Measurements from ENCODE around the gene RALGPS2. TPM values are rescaled to one million over a fixed set of nuclear protein-coding genes. Genes with fewer than 3 reads are reported as not detected.

Gene RALGPS2
- total and polyA plus RNA-seq, 2 donors (not counting 1 experiment from before 2014, with no cell fraction given), result 59.6 to 251 TPM

- Mint-ChIP-seq H3K9me3 (ENCODE audit: insufficient read depth) (no peaks in the 10 kb centered on the region), H3K4me3 (no peak overlapping the region), H3K27me3 (peaks cover 6% of the 10 kb centered on the region), H3K27ac (no peak overlapping the region), H3K4me1 (peaks cover 20% of the 10 kb centered on the region)
- TF ChIP-seq EZH2 (IDR thresholded peaks at IDR 0.05; ENCODE audit: borderline replicate concordance, insufficient read depth, low read depth, low read length, poor library complexity, severe bottlenecking) (no peak), CTCF (IDR thresholded peaks at IDR 0.05) (no peak)
- CTCF ChIA-PET, result no interaction called here
- Histone ChIP-seq H3K27me3 (replicated peaks in 1 of 4; ENCODE audit: control extremely low read depth in 1 of 4, control insufficient read depth in 3 of 4, insufficient read depth in 4 of 4, low read length in 3 of 4) (peaks cover 0 to 4% (median 0%) of the 10 kb centered on the region in 4 experiments), H3K79me2 (ENCODE audit: control insufficient read depth, insufficient read depth, low read length) (no peaks in the 10 kb centered on the region), H2AFZ (ENCODE audit: insufficient read depth, low read depth, low read length, poor library complexity, severe bottlenecking) (no peak overlapping the region), H3K4me2 (replicated peaks; ENCODE audit: low read depth, low read length, poor library complexity, severe bottlenecking) (no peak overlapping the region), H3K9me3 (ENCODE audit: control extremely low read depth in 1 of 3, control insufficient read depth in 2 of 3, insufficient read depth in 1 of 3, low read length in 2 of 3) (peaks cover 0 to 5% (median 0%) of the 10 kb centered on the region in 3 donors), H3K4me1 (ENCODE audit: control insufficient read depth in 2 of 2, insufficient read depth in 2 of 2, low read length in 2 of 2) (peaks cover 7 to 17% of the 10 kb centered on the region in 2 donors), H4K20me1 (ENCODE audit: control insufficient read depth, insufficient read depth, low read length, poor library complexity, severe bottlenecking) (no peaks in the 10 kb centered on the region), H3K4me3 (ENCODE audit: control extremely low read depth in 1 of 5, extremely low read depth in 1 of 5, insufficient read depth in 1 of 5, low read depth in 2 of 5, low read length in 4 of 5) (no peak overlapping the region), H3K9ac (ENCODE audit: low read length) (no peak overlapping the region), H3K36me3 (replicated peaks in 1 of 2; ENCODE audit: control extremely low read depth in 1 of 2, control insufficient read depth in 1 of 2, extremely low read depth in 1 of 2, insufficient read depth in 2 of 2, low read length in 1 of 2) (no peaks in the 10 kb centered on the region), H3K27ac (ENCODE audit: low read length in 2 of 2) (no peak overlapping the region)
- intact Hi-C loops (cut with micrococcal nuclease), result no loop called here
- WGBS (ENCODE audit: insufficient coverage), result 61% methylated on average over 5 of the region's 5 CpGs
- ATAC-seq (ENCODE audit: low read depth), result no peak
- DNase-seq, result no peak
- POLR2A ChIA-PET, result no interaction called here
Measured at GRCh38 chr1:178937695-178938094, 212.7 kb downstream of the RALGPS2 start.

GRCh38 chr1:178938101-178938958 is 213.3 kb downstream of the RALGPS2 start:
- Histone ChIP-seq H3K27ac (ENCODE audit: low read length in 2 of 2) (no peak overlapping the region), H3K4me2 (replicated peaks; ENCODE audit: low read depth, low read length, poor library complexity, severe bottlenecking) (no peak overlapping the region), H3K9ac (ENCODE audit: low read length) (no peak overlapping the region), H3K4me1 (ENCODE audit: control insufficient read depth in 2 of 2, insufficient read depth in 2 of 2, low read length in 2 of 2) (peaks cover 7 to 16% of the 10 kb centered on the region in 2 donors), H2AFZ (ENCODE audit: insufficient read depth, low read depth, low read length, poor library complexity, severe bottlenecking) (no peak overlapping the region), H3K36me3 (replicated peaks in 1 of 2; ENCODE audit: control extremely low read depth in 1 of 2, control insufficient read depth in 1 of 2, extremely low read depth in 1 of 2, insufficient read depth in 2 of 2, low read length in 1 of 2) (no peaks in the 10 kb centered on the region), H3K4me3 (ENCODE audit: control extremely low read depth in 1 of 5, extremely low read depth in 1 of 5, insufficient read depth in 1 of 5, low read depth in 2 of 5, low read length in 4 of 5) (no peak overlapping the region), H3K79me2 (ENCODE audit: control insufficient read depth, insufficient read depth, low read length) (no peaks in the 10 kb centered on the region), H3K9me3 (ENCODE audit: control extremely low read depth in 1 of 3, control insufficient read depth in 2 of 3, insufficient read depth in 1 of 3, low read length in 2 of 3) (peaks cover 0 to 5% (median 0%) of the 10 kb centered on the region in 3 donors), H3K27me3 (replicated peaks in 1 of 4; ENCODE audit: control extremely low read depth in 1 of 4, control insufficient read depth in 3 of 4, insufficient read depth in 4 of 4, low read length in 3 of 4) (peaks cover 0 to 4% (median 0%) of the 10 kb centered on the region in 4 experiments), H4K20me1 (ENCODE audit: control insufficient read depth, insufficient read depth, low read length, poor library complexity, severe bottlenecking) (no peaks in the 10 kb centered on the region)
- ATAC-seq (ENCODE audit: low read depth), result no peak
- Mint-ChIP-seq H3K27ac (no peak overlapping the region), H3K4me3 (no peak overlapping the region), H3K27me3 (peaks cover 6% of the 10 kb centered on the region), H3K4me1 (peaks cover 20% of the 10 kb centered on the region), H3K9me3 (ENCODE audit: insufficient read depth) (no peaks in the 10 kb centered on the region)
- TF ChIP-seq CTCF (IDR thresholded peaks at IDR 0.05) (no peak), EZH2 (IDR thresholded peaks at IDR 0.05; ENCODE audit: borderline replicate concordance, insufficient read depth, low read depth, low read length, poor library complexity, severe bottlenecking) (no peak)
- 88% methylated on average over 11 of the region's 11 CpGs for WGBS (ENCODE audit: insufficient coverage)
- intact Hi-C loops (cut with micrococcal nuclease), result no loop called here
- CTCF ChIA-PET, result interaction anchor here (1.7 kb wide), 1 partner anchor 407 kb away, joined by 8 read pairs; no protein-coding TSS in a partner anchor
- DNase-seq, result no peak
- POLR2A ChIA-PET, result no interaction called here

Data from B cell (primary cell).